K562 (cell line): ENCODE measurements around the gene MTA2. TPM values are rescaled to one million over a fixed set of nuclear protein-coding genes. Genes with fewer than 3 reads are reported as not detected.

ENCODE experiments used
- CREB1 ChIP-seq, 2 experiments: sonication (generic) in 1 of 2; formaldehyde crosslinking in 1 of 2; IDR thresholded peaks; 2 replicates each; pipeline versions ENCODE4 v1.6.1 to v1.8.0; 2012 to 2022; ENCODE audit warnings: inconsistent platforms in 1 of 2, mild to moderate bottlenecking in 1 of 2, missing genetic modification reagents in 1 of 2, moderate library complexity in 1 of 2
- DMBX1 ChIP-seq: fragments of 250-450 bp; sonication (Bioruptor Pico); IDR thresholded peaks from 2 replicates; pipeline ENCODE4 v1.8.0; 2022; ENCODE audit warnings: inconsistent platforms, mild to moderate bottlenecking, moderate library complexity, borderline replicate concordance
- FOXK2 ChIP-seq, 2 experiments: fragments of 450-650 bp; IDR thresholded peaks in 1 of 2; conservative IDR thresholded peaks in 1 of 2; 2 replicates each; pipeline ENCODE4 v1.6.1; 2016; ENCODE audit warnings: low read depth in 2 of 2, mild to moderate bottlenecking in 1 of 2
- GTF2F1 ChIP-seq: IDR thresholded peaks from 2 replicates; pipeline ENCODE4 v1.6.1; 2011; ENCODE audit warnings: low read depth, low read length, improper control_type of control experiment
- HOXB6 ChIP-seq: fragments of 250-450 bp; sonication (Bioruptor Pico); IDR thresholded peaks from 2 replicates; pipeline ENCODE4 v1.5.1; 2022; ENCODE audit warnings: mild to moderate bottlenecking, borderline replicate concordance
- KAT8 ChIP-seq: fragments of 450-650 bp; IDR thresholded peaks from 2 replicates; pipeline ENCODE4 v1.6.1; 2016; ENCODE audit warnings: low read depth, mild to moderate bottlenecking
- MED1 ChIP-seq: sonication (generic); formaldehyde crosslinking; IDR thresholded peaks from 2 replicates; pipeline ENCODE4 v1.8.1; 2023; ENCODE audit warnings: missing genetic modification reagents, borderline replicate concordance
- PPARD ChIP-seq: fragments of 250-450 bp; sonication (Bioruptor Pico); IDR thresholded peaks from 2 replicates; pipeline ENCODE4 v1.8.0; 2022; ENCODE audit warnings: inconsistent platforms, mild to moderate bottlenecking, moderate library complexity
- RFX7 ChIP-seq: fragments of 250-450 bp; sonication (Bioruptor Pico); IDR thresholded peaks from 2 replicates; pipeline ENCODE4 v1.5.1; 2021; ENCODE audit warnings: mild to moderate bottlenecking
- SAP30 ChIP-seq: fragments of 200-600 bp; sonication (generic); IDR thresholded peaks from 2 replicates; pipeline ENCODE4 v1.6.1; 2012; ENCODE audit warnings: borderline replicate concordance, low read depth, mild to moderate bottlenecking, moderate library complexity, low read length, control low read depth, inconsistent platforms; ENCODE audit not compliant: insufficient read depth, poor library complexity, severe bottlenecking
- U2AF2 ChIP-seq: fragments of 200-400 bp; formaldehyde crosslinking; optimal IDR thresholded peaks from 2 replicates; pipeline ENCODE3; 2017; ENCODE audit warnings: low read depth, mild to moderate bottlenecking, low read length
- ZBTB1 ChIP-seq: sonication (generic); formaldehyde crosslinking; IDR thresholded peaks from 2 replicates; pipeline ENCODE4 v1.8.1; 2023; ENCODE audit warnings: missing genetic modification reagents, low read depth, mild to moderate bottlenecking, borderline replicate concordance
- ZNF586 ChIP-seq: fragments of 450-650 bp; formaldehyde crosslinking; conservative IDR thresholded peaks from 2 replicates; pipeline ENCODE4 v1.4.0; 2020; ENCODE audit warnings: mild to moderate bottlenecking, moderate library complexity
- polyA plus RNA-seq, 8 experiments: library from polyadenylated mRNA; depleted of rRNA in 4 of 8; stranded (reverse) in 5 of 8; unstranded in 3 of 8; fragments of >200 nt; fragmentation: Nextera tagmentation in 2 of 8; fragmentation: Illumina TruSeq in 1 of 8; extraction: Ambion mirVana in 2 of 8; extraction: Trizol in 1 of 8; gene quantifications; 2 replicates each; pipeline versions ENCODE4 v1.2.1 to v1.2.3, GENCODE V29; 2011 to 2014; ENCODE audit warnings: inconsistent platforms in 1 of 8, missing spikeins in 1 of 8
- total RNA-seq, 7 experiments: library from RNA; depleted of rRNA in 6 of 7; stranded (reverse); fragments of >200 nt in 6 of 7; fragmentation: Illumina TruSeq in 2 of 7; extraction: Trizol in 2 of 7; gene quantifications; 2 replicates each; pipeline versions ENCODE4 v1.2.1 to v1.2.3, GENCODE V29; 2011 to 2021; ENCODE audit warnings: low replicate concordance in 1 of 7
- TF ChIP-seq, protein P1 (sequence below): fragments of 450-650 bp; IDR thresholded peaks from 2 replicates; pipeline ENCODE4 v1.7.1; 2018; ENCODE audit warnings: mild to moderate bottlenecking, low read depth; ENCODE audit not compliant: partially characterized antibody
- TF ChIP-seq, protein P2 (sequence below): fragments of 200-800 bp; sonication (Bioruptor generic); IDR thresholded peaks from 2 replicates; pipeline ENCODE4 v1.6.1; 2017; ENCODE audit warnings: missing genetic modification characterization, missing compliant biosample characterization
- TF ChIP-seq, protein P3 (sequence below): sonication (generic); formaldehyde crosslinking; IDR thresholded peaks from 2 replicates; pipeline ENCODE4 v1.8.0; 2023; ENCODE audit warnings: mild to moderate bottlenecking, missing genetic modification reagents
- TF ChIP-seq, protein P4 (sequence below): sonication (generic); formaldehyde crosslinking; IDR thresholded peaks from 2 replicates; pipeline ENCODE4 v1.8.1; 2023; ENCODE audit warnings: mild to moderate bottlenecking, missing genetic modification reagents

MTA2 gene
- total and polyA plus RNA-seq, 9 of the 15 experiments (the other 6 are each of a cell fraction or from before 2014, with no cell fraction given) = 6.2 to 220 (median 172) TPM

DNA sequence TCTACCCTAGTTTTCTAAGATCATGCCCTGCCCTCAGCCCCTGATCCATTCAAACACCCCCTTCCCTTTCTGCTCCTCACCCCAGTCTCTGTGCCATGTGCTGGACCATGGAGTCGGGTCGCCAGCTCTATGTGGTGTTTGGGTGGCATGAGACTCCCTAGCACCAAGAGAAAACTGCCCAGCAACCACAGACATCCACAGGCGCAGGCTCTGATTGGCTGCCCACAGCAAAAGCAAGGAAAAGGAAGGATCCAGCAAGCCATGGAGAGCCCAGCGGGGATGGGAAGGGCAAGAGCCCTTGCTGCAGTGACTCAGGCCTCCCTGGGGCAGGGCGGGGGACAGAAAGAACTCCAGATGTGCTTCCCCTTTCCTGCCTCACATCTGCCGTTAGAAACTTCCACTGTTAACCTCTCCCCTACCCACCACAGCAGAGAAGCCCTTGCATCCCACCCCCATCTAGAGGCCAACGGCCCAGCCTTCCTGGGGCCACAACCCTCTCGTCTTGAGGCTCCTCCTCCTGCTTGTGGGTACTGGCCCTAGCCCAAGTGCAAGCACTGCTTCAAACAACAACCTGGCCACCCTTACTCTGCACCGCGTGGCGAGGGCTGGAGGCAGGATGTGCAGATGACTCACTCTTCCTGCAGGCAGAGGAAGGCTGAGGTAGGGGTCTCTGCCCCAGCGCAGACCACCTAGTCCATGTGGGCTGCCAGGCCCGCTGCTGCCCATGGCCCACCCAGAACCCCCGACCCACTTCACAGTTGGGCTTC lies 45.4 kb downstream of the MTA2 start (continued):
- TF ChIP-seq, protein P1, sequence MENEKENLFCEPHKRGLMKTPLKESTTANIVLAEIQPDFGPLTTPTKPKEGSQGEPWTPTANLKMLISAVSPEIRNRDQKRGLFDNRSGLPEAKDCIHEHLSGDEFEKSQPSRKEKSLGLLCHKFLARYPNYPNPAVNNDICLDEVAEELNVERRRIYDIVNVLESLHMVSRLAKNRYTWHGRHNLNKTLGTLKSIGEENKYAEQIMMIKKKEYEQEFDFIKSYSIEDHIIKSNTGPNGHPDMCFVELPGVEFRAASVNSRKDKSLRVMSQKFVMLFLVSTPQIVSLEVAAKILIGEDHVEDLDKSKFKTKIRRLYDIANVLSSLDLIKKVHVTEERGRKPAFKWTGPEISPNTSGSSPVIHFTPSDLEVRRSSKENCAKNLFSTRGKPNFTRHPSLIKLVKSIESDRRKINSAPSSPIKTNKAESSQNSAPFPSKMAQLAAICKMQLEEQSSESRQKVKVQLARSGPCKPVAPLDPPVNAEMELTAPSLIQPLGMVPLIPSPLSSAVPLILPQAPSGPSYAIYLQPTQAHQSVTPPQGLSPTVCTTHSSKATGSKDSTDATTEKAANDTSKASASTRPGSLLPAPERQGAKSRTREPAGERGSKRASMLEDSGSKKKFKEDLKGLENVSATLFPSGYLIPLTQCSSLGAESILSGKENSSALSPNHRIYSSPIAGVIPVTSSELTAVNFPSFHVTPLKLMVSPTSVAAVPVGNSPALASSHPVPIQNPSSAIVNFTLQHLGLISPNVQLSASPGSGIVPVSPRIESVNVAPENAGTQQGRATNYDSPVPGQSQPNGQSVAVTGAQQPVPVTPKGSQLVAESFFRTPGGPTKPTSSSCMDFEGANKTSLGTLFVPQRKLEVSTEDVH = no peak
- TF ChIP-seq KAT8 (no peak), GTF2F1 (no peak), ZNF586 (CRISPR knock-in tag) (no peak), PPARD (no peak), U2AF2 (no peak), FOXK2 (conservative IDR thresholded peaks at IDR 0.05 in 1 of 2, IDR thresholded peaks at IDR 0.05 in 1 of 2; ENCODE audit: low read depth in 2 of 2) (no peak), CREB1 (IDR thresholded peaks at IDR 0.05) (peak; percentile 38; the same call in 1 of the 2 replicates), CREB1 (CRISPR knock-in tag; IDR thresholded peaks at IDR 0.05) (no peak), ZBTB1 (CRISPR knock-in tag) (no peak), DMBX1 (0 out of 2 replicates have a peak, but pooled peaks have one; percentile 12), SAP30 (no peak), MED1 (CRISPR knock-in tag) (no peak), RFX7 (CRISPR knock-in tag) (no peak), HOXB6 (CRISPR knock-in tag) (no peak)
- TF ChIP-seq, protein P2, sequence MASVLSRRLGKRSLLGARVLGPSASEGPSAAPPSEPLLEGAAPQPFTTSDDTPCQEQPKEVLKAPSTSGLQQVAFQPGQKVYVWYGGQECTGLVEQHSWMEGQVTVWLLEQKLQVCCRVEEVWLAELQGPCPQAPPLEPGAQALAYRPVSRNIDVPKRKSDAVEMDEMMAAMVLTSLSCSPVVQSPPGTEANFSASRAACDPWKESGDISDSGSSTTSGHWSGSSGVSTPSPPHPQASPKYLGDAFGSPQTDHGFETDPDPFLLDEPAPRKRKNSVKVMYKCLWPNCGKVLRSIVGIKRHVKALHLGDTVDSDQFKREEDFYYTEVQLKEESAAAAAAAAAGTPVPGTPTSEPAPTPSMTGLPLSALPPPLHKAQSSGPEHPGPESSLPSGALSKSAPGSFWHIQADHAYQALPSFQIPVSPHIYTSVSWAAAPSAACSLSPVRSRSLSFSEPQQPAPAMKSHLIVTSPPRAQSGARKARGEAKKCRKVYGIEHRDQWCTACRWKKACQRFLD (CRISPR knock-in tag) = no peak; the same call in 1 of the 2 replicates
- TF ChIP-seq, protein P3, sequence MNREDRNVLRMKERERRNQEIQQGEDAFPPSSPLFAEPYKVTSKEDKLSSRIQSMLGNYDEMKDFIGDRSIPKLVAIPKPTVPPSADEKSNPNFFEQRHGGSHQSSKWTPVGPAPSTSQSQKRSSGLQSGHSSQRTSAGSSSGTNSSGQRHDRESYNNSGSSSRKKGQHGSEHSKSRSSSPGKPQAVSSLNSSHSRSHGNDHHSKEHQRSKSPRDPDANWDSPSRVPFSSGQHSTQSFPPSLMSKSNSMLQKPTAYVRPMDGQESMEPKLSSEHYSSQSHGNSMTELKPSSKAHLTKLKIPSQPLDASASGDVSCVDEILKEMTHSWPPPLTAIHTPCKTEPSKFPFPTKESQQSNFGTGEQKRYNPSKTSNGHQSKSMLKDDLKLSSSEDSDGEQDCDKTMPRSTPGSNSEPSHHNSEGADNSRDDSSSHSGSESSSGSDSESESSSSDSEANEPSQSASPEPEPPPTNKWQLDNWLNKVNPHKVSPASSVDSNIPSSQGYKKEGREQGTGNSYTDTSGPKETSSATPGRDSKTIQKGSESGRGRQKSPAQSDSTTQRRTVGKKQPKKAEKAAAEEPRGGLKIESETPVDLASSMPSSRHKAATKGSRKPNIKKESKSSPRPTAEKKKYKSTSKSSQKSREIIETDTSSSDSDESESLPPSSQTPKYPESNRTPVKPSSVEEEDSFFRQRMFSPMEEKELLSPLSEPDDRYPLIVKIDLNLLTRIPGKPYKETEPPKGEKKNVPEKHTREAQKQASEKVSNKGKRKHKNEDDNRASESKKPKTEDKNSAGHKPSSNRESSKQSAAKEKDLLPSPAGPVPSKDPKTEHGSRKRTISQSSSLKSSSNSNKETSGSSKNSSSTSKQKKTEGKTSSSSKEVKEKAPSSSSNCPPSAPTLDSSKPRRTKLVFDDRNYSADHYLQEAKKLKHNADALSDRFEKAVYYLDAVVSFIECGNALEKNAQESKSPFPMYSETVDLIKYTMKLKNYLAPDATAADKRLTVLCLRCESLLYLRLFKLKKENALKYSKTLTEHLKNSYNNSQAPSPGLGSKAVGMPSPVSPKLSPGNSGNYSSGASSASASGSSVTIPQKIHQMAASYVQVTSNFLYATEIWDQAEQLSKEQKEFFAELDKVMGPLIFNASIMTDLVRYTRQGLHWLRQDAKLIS (CRISPR knock-in tag) = no peak
- TF ChIP-seq, protein P4, sequence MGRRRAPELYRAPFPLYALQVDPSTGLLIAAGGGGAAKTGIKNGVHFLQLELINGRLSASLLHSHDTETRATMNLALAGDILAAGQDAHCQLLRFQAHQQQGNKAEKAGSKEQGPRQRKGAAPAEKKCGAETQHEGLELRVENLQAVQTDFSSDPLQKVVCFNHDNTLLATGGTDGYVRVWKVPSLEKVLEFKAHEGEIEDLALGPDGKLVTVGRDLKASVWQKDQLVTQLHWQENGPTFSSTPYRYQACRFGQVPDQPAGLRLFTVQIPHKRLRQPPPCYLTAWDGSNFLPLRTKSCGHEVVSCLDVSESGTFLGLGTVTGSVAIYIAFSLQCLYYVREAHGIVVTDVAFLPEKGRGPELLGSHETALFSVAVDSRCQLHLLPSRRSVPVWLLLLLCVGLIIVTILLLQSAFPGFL (CRISPR knock-in tag) = no peak
